GM12892 (cell line): ENCODE measurements around the gene SLC10A6.

Experiments used
- POLR2A ChIP-seq: IDR thresholded peaks from 2 replicates; pipeline ENCODE4 v1.6.1; 2011; ENCODE audit warnings: low read depth, low read length, control low read depth
- POLR2AphosphoS5 ChIP-seq: IDR thresholded peaks from 2 replicates; pipeline ENCODE4 v1.6.1; 2011; ENCODE audit warnings: low read depth, low read length, control low read depth
- TAF1 ChIP-seq: IDR thresholded peaks from 2 replicates; pipeline ENCODE4 v1.6.1; 2011; ENCODE audit warnings: low read depth, mild to moderate bottlenecking, control low read depth, low read length, borderline replicate concordance

GRCh38 chr4:86816501-86817273 lies 32.5 kb downstream of the SLC10A6 start:
- TF ChIP-seq POLR2A, result no peak
- TF ChIP-seq TAF1, result no peak
- TF ChIP-seq POLR2AphosphoS5, result no peak
